ENCODE measurements around the gene FBRSL1. TPM values are rescaled to one million over a fixed set of nuclear protein-coding genes. Genes with fewer than 3 reads are reported as not detected.

FBRSL1 gene
- total and polyA plus RNA-seq, 10 donors, result 14.3 to 161 (median 49.8) TPM

DNA sequence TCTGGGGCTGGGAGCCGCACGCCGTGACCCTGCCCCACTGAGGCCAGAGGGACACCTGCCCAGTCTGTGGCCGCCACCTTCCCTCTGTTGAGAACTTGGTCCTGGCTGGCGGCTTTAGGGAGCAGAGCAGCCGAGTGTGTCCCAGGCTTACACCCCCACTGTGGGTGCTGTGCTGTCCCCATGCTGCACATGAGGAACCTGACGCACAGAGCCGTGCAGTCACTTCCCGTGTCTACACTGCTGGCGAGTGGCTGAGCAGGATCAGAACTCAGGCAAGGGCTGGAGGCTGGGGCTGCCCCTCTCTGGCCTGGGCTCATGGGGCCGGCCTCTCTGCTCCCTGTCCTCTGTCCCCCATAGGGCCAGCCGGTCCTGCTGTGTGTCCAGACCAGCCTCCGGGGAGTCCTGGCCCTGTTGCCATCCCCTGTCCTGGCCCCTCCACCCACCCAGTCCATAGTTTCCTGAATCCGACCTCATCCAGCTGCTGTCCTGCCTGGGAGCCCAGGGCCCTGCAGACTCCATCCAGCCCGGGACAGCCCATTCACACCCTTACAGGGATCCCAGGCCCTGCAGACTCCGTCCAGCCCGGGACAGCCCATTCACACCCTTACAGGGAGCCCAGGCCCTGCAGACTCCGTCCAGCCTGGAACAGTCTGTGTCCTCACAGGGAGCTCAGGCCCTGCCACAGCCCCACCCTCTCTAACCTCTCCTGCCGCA, 10.3 kb downstream of the FBRSL1 start:
- intact Hi-C loops (cut with DNase I; ENCODE audit: low total_unique reads), result no loop called here
- peak overlapping the region in 5 of 8 donors; percentile 14 to 59 (median 32) for H3K27ac ChIP-seq
- DNase-seq, result no peak
- no peaks in the 10 kb centered on the region for H3K9me3 ChIP-seq
- 72 to 79% (median 75%) methylated on average over 16 to 19 of the region's 19 CpGs for WGBS, 5 donors
- no peak overlapping the region for H3K4me3 ChIP-seq
- H3K4me1 ChIP-seq, result peaks cover 81 to 99% (median 99%) of the 10 kb centered on the region in 6 donors
- TF ChIP-seq POLR2A (IDR thresholded peaks at IDR 0.05), result no peak
- no peaks in the 10 kb centered on the region for H3K36me3 ChIP-seq
- no peaks in the 10 kb centered on the region for H3K27me3 ChIP-seq (replicated peaks in 1 of 7)

DNA sequence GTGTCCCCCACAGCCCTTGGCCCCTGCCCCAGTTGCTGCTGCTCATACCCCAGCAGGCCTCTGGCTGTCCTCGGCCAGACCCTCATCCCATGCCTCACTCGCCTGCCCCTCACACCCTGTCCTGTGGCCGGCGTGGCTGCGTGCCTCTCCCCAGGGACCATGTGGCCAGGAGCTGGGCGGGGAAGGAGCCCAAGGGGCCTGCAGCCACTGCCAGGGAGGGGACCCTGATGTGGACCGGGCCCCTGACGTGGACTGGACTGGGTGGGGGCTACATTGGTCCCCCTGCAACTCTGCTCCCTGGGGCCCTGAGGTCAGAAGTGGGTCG, 10.9 kb downstream of the FBRSL1 start:
- H3K36me3 ChIP-seq, result no peaks in the 10 kb centered on the region
- peaks cover 81 to 99% (median 99%) of the 10 kb centered on the region in 6 donors for H3K4me1 ChIP-seq
- TF ChIP-seq POLR2AphosphoS5 (IDR thresholded peaks at IDR 0.05), result no peak
- TF ChIP-seq POLR2A (IDR thresholded peaks at IDR 0.05), result no peak
- TF ChIP-seq, protein P1, sequence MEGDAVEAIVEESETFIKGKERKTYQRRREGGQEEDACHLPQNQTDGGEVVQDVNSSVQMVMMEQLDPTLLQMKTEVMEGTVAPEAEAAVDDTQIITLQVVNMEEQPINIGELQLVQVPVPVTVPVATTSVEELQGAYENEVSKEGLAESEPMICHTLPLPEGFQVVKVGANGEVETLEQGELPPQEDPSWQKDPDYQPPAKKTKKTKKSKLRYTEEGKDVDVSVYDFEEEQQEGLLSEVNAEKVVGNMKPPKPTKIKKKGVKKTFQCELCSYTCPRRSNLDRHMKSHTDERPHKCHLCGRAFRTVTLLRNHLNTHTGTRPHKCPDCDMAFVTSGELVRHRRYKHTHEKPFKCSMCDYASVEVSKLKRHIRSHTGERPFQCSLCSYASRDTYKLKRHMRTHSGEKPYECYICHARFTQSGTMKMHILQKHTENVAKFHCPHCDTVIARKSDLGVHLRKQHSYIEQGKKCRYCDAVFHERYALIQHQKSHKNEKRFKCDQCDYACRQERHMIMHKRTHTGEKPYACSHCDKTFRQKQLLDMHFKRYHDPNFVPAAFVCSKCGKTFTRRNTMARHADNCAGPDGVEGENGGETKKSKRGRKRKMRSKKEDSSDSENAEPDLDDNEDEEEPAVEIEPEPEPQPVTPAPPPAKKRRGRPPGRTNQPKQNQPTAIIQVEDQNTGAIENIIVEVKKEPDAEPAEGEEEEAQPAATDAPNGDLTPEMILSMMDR (IDR thresholded peaks at IDR 0.05 in 8 of 11, conservative IDR thresholded peaks at IDR 0.05 in 3 of 11), result no peak
- H3K9me3 ChIP-seq, result no peaks in the 10 kb centered on the region
- DNase-seq, result no peak
- no peak overlapping the region for H3K4me3 ChIP-seq
- intact Hi-C loops (cut with DNase I; ENCODE audit: low total_unique reads), result no loop called here
- peak overlapping the region in 6 of 8 donors; percentile 14 to 59 (median 32) for H3K27ac ChIP-seq
- 77 to 97% (median 84%) methylated on average over 6 to 9 of the region's 9 CpGs for WGBS, 5 donors
- no peaks in the 10 kb centered on the region for H3K27me3 ChIP-seq (replicated peaks in 1 of 7)

DNA sequence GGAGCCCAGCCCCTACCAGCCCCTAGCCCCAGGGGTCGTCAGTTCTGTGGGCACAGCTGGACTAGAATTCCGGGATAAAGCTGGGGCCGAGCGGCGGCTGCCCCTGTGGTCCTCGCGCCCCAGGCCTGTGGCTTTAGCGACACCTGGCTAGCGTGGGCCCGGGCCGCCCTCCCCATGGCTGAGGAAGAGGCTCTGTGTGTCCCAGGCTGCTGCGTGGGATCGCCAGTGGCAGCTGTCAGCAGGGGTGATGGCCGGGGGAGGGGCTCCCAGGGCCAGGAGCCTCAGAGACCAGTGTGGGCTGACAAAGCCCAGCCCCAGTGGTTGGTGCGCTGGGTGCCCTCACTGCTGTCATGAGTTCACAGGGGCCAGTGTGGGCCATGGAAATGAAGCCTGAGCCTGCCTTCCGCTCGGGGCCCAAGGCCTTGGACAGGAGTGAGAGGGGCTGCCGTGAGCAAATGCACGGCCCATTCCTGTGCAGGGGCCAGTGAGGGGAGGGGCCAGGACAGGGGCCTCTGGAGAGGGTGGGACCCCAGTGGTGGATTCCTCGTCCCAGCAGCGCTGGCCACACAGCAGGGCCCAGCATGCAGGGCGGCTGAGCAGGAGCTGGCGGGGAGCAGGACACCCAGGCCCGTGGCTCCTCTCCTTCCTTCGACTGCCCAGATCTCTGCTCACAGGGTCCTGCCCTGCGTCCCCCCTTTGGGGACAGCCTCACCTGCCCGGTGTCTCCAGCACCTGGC, 11.4 kb downstream of the FBRSL1 start:
- no peaks in the 10 kb centered on the region for H3K27me3 ChIP-seq (replicated peaks in 1 of 7)
- no peaks in the 10 kb centered on the region for H3K9me3 ChIP-seq
- H3K36me3 ChIP-seq, result no peaks in the 10 kb centered on the region
- no peak overlapping the region for H3K4me3 ChIP-seq
- peak in 2 of 3 donors; percentile 35 to 36 for TF ChIP-seq POLR2AphosphoS5 (IDR thresholded peaks at IDR 0.05)
- no peak for TF ChIP-seq POLR2A (IDR thresholded peaks at IDR 0.05)
- intact Hi-C loops (cut with DNase I; ENCODE audit: low total_unique reads), result no loop called here
- WGBS, 5 donors, result 77 to 87% (median 81%) methylated on average over 15 to 27 of the region's 27 CpGs
- H3K4me1 ChIP-seq, result peaks cover 79 to 99% (median 99%) of the 10 kb centered on the region in 6 donors
- peak overlapping the region in 6 of 8 donors; percentile 14 to 59 (median 32) for H3K27ac ChIP-seq
- DNase-seq, result no peak

DNA sequence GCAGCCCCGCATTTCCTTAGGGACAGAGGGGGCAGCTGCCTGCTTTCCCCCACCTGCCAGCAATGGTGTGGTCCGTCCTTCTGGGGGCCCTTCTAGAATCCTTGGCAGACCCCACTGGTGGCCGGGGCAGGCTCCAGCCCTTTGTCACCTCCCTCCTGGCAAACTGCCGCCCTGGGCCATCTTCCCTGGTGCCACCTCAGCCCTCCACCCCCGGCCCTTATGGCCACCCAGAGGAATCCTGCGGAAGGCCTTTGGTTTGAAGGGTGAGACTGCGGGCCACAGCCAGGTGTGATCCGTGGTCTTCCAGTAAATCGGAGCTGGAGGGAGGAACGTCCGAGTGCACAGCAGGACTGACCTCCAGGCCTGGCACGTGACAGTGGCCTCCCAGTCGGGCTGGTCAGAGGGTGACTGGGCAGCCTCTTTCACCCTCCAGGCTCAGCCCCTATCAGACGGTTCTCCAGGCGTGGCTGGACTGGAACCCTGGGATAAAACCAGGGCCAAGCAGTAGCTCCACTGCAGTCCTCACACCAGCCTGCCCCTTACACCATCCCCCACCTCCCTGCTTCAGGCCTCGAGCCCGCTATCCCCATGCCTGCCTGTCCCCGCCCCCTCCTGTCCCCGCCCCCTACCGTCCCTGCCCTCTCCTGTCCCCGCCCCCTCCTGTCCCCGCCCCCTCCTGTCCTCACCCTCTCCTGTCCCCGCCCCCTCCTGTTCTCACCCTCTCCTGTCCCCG, 12.4 kb downstream of the FBRSL1 start:
- intact Hi-C loops (cut with DNase I; ENCODE audit: low total_unique reads), result no loop called here
- no peak for TF ChIP-seq POLR2A (IDR thresholded peaks at IDR 0.05)
- TF ChIP-seq, protein P1 (IDR thresholded peaks at IDR 0.05 in 8 of 11, conservative IDR thresholded peaks at IDR 0.05 in 3 of 11), result no peak
- H3K27ac ChIP-seq, result peak overlapping the region in 2 of 8 donors; percentile 16 to 53
- H3K4me3 ChIP-seq, result no peak overlapping the region
- 75 to 81% (median 80%) methylated on average over 22 to 24 of the region's 24 CpGs for WGBS, 5 donors
- H3K4me1 ChIP-seq, result peaks cover 80 to 99% (median 99%) of the 10 kb centered on the region in 6 donors
- H3K36me3 ChIP-seq, result no peaks in the 10 kb centered on the region
- H3K27me3 ChIP-seq (replicated peaks in 1 of 7), result no peaks in the 10 kb centered on the region
- DNase-seq, result no peak
- no peaks in the 10 kb centered on the region for H3K9me3 ChIP-seq

DNA sequence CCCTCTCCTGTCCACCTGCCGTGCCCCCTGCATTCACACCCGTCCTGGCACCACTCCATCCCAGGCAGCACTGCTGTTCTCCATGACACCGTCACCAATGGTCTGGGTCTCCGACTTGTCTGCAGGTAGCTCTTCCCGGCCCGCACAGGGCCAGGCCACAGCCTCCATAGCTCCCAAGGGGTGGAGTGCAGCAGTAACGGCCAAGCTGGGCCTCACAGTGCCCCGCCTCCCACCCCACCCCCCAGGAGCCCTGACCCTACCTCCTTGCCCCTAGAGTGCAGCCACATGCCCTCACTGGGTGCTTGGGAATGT, 12.9 kb downstream of the FBRSL1 start:
- WGBS, 5 donors, result 83 to 100% (median 86%) methylated on average over 1 to 8 of the region's 8 CpGs

More for the DNA sequence above, 12.9 kb downstream of the FBRSL1 start:
- no peaks in the 10 kb centered on the region for H3K9me3 ChIP-seq
- H3K27me3 ChIP-seq (replicated peaks in 1 of 7), result no peaks in the 10 kb centered on the region
- H3K36me3 ChIP-seq, result peaks cover 0 to under 1% (median 0%) of the 10 kb centered on the region in 6 donors
- peak overlapping the region in 2 of 8 donors; percentile 78 to 79 for H3K27ac ChIP-seq
- H3K4me3 ChIP-seq, result no peak overlapping the region
- peaks cover 78 to 99% (median 98%) of the 10 kb centered on the region in 6 donors for H3K4me1 ChIP-seq
- no peak for DNase-seq
- TF ChIP-seq POLR2A (IDR thresholded peaks at IDR 0.05) (no peak), POLR2AphosphoS5 (IDR thresholded peaks at IDR 0.05) (no peak)
- TF ChIP-seq, protein P1 (IDR thresholded peaks at IDR 0.05 in 8 of 11, conservative IDR thresholded peaks at IDR 0.05 in 3 of 11), result no peak
- intact Hi-C loops (cut with DNase I; ENCODE audit: low total_unique reads), result no loop called here
